GM18520 (cell line): ENCODE results near the gene PANK2.
"Not testable (repeated sequence)": the region's sequence is repeated elsewhere in the genome, so short reads cannot be mapped to it uniquely, and the experiment has no call there.

Experiments used
- ATAC-seq: cut with Tn5 transposase; IDR thresholded peaks from one replicate; pipeline ENCODE4 v1.9.1; 2021; ENCODE audit not compliant: unreplicated experiment

The PANK2 gene

DNA sequence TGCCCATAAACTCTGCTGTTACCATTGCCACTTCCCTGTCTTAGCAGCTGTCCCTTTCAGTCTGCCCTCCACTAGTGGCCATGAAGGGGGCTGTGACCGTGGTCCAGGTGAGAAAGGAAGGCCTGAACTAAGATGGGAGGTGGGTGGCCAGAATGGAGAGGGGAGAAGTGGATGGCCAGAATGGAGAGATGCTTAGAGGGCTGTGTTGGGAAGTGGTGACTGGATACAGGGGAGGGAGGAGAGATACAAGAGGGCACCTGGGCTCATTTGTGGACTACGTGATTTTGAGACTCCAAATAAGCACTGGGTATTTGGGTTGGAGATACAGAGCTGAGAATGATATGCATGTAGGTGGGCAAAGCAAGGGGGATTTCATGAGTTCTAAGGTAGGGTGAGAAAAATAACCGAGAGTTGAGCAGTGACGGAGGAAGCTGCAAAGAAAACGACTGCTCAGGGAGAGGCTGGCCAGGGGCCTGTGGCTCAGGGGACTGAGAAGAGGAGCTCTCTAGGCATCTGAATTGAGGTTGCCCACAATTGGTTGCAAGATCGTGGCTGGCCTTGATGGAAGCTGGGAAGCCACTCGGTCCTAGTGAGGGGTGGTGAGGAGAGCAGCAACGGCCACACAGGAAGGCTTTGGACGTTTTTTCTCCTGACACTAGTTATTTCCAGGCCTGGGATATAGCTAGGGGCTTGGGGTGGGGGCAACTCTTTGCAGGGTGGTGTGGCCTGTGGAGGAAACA, 36.9 kb downstream of the PANK2 start:
- no peak for ATAC-seq

- no peak for ATAC-seq
These were observed 38.5 kb downstream of the PANK2 start for GRCh38 chr20:3927486-3928291.

DNA sequence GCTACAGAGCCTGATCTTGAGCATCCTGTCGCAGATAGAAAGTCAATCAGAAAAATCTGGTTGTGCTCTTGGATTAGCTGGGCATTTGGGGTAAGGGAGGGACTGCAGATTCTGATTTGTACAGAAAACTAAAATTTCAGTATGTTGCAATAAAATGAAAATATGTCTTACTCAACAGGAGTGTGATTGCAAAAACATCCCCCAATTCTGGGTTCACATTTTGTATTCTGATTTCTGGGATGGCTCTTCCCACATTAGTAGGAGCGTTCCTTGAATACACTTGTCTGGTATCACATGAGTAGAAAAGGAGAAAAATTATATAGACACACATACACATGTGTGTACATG, 40.5 kb downstream of the PANK2 start:
- no peak for ATAC-seq

DNA sequence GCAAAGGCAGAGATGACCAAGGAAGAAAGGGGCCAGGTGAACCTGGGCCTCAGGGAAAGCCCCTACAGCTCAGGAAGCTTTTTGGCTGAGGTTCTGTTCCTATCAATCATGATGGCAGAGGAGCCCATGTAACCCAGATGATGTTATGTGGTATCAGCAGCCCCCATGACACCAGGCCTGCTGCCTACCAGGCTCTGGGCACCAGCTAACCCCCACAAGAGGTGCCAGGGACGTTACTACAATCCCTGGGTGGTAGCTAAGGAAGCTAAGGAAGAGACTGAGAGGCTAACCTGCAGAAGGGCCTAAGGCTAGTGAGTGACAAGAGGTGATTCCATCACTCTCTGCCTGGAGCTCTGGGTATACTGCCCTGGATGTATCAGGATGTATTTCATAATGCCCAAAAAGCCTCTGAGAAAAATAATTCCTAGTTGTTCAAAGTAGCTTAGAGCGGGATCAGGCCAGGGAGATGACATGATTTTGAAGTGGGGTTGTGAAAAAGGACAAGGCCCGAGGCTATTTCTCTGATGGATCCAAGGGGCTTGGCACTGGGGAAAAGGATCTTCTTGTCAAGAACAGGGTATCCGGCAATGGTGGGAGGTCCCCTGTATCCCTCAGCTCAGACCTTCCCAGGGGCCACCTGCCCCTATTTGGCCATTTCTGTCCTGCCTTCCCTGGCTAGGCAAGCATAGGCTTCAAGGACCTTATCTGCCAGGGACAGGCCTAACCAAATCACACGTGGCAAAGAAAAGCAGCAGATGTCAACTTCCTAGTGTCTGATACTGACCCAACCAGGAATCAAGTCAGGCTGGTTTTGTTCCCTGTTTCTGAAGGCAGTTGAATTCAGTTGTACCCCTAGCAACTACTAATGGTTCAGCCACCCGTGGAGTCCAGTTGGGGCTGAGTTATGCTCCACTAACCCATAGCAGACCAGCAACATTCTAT, 41.3 kb downstream of the PANK2 start:
- ATAC-seq = no peak

DNA sequence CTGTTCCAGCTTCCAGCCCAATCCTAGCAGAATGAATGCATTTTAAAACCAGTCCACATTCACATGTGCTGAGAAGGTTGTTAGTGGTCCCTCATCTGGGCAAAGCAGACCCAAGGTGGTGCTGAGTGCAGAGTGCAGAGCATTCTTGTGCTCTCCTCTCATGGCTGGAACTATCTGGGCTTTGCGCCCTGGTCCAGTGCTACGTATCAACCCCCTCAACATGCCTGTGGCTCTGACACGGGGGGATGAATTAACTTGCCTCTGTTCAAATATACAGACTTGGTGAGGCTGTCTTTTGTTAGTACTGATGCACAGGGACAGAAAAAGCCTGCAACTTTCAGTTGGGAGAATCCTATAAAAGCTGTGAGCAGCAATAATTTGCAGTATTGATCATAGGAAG, 42.5 kb downstream of the PANK2 start:
- no peak for ATAC-seq

DNA sequence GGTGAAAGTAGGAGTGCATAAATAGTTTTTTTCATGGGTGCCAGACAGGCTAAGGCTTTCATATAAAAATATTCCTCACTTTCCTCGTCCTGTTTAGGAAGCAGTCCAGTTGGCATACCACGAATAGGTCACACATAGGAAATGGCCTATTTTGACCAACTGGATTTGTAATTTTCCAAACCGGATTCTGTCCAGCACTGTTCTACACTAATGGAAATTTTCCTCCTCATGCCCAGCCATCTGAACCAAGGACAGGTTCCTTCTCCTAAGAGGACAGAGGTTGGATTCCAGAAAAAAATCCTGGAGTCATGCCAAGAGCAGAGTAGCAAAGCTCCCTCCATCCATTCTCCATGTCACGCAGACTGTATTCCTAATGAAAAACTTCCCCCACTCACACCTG, 43.1 kb downstream of the PANK2 start:
- no peak for ATAC-seq

DNA sequence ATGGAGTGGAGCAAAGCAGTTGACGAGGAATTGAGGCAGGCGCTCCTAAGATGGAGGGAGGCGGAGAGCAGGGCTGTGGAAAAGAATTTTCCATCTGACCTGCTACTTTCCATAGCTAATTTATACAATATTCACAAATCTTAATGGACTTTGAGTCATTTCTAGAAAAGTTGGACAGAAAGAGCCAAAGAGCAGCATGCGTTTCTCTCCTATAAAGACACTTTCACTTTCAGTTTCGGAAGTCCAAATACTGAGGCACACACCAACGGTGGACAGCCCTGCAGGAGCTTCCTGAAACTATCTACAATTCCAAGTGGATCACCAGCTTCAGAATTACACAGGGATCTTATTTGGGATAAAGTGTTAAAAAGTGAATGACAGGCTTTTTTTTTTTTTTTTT, 43.5 kb downstream of the PANK2 start:
- ATAC-seq = no peak

- no peak for ATAC-seq
These were observed 44.0 kb downstream of the PANK2 start for GRCh38 chr20:3933218-3933617.

- ATAC-seq = no peak
These were observed 45.4 kb downstream of the PANK2 start for GRCh38 chr20:3934624-3935023.

DNA sequence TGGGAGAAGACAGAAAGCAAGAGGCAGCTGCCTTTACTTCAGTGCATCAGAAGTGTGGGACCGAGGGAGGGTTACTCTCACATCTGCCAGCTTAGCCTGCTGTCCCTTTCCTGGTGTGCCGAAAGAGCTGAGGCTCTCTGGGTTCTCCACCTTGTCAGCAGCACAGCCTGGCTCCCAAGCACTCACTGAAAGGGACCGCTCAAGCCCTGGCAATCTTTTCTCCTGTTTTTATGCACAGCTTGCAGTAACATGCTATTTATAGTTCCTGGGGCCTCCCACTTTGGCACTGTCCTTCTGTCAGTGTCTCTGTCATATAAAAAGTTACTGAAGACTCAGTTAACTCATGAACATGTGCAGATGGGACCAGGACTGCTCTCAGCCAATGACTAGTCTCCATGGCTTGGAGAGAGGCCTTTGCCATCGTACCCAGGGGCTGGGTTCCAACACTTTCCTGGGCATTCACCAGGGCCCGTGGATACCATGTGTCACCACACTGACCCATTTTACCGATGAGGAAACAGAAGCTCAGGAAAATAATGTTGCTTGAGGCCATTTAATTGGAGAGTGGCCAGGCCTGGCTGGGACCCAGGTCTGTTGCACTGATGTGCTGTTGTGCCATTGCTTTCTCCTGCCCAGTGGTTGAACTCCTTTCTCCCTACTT, 46.2 kb downstream of the PANK2 start:
- no peak for ATAC-seq

DNA sequence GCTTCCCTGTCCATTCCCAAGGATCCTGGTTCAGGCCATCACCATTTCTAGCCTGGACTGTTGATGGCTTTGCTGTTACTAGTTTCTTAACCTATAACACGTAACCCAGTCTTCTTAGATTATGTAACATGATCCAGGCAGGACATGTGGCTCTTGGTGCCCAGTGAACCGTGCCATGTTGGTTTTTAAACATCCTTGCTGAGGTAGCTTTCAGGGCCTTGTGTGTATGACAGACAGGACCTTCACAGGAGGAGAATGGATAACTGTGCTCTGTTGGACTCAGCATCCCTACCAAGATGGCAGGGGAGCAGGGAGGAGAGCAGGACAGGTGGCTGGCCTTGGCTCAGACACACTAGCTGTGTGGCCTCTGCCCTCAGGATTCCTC, 46.8 kb downstream of the PANK2 start:
- ATAC-seq = no peak

GRCh38 chr20:3937618-3938017, 48.4 kb downstream of the PANK2 start:
- ATAC-seq = no peak

- no peak for ATAC-seq
These were observed 51.7 kb downstream of the PANK2 start for GRCh38 chr20:3940905-3941304.

- ATAC-seq = not testable (repeated sequence)
These were observed 57.5 kb downstream of the PANK2 start for GRCh38 chr20:3946666-3947065.

GRCh38 chr20:3964719-3965118, 75.5 kb downstream of the PANK2 start:
- no peak for ATAC-seq

GRCh38 chr20:3966571-3966970, 77.4 kb downstream of the PANK2 start:
- no peak for ATAC-seq

- ATAC-seq = no peak
These were observed 80.8 kb downstream of the PANK2 start for GRCh38 chr20:3970016-3970415.

DNA sequence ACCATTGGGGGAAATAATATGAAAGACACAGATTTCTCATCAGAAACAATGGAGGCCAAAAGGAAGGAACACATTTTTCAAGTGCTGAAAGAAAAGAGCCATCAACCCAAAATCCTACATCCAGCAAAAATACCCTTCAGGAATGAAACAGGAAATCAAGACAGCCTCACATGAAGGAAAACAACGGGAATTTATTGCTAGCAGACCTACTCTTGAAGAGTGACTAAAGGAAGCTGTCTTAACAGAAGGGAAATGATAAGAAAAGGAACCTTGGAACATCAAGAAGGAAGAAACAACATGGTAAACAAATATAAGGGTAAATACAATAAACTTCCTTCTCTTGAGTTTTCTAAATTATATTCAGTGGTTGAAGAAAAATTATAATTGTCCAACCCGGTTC, 82.0 kb downstream of the PANK2 start:
- no peak for ATAC-seq

- ATAC-seq = no peak
These were observed 83.0 kb downstream of the PANK2 start for GRCh38 chr20:3972161-3972560.

DNA sequence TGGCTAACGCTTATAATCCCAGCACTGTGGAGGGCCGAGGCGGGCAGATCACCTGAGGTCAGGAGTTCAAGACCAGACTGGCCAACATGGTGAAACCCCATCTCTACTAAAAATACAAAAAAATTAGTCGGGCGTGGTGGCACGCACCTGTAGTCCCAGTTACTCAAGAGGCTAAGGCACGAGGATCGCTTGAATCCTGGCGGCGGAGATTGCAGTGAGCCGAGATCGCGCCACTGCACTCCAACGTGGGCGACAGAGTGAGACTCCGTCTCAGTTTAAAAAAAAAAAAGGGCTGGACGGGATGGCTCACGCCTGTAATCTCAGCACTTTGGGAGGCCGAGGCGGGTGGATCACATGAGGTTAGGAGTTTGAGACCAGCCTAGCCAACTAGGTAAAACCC, 83.4 kb downstream of the PANK2 start:
- not testable (repeated sequence) for ATAC-seq

DNA sequence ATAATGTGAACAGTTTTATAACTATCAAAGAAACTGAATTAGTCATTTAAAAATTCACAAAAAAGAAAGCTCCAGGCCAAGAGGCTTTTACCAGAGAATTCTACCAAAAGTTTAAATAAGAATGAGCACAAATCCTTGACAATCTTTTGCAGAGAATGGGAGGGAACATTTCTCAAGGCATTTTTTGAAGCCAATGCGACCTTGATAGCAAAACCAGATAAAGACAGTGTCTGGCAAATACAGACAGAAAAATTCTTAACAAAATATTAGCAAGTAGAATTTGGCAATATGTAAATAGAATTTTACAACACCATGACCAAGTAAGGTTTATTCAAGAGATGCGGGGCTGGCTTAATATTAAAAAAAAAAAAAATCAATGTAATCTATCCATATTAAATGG, 84.5 kb downstream of the PANK2 start:
- no peak for ATAC-seq
